Right ventricle myocardium inferior (tissue), 1 donor: ENCODE data around the gene PCCB. TPM values are rescaled to one million over a fixed set of nuclear protein-coding genes. Genes with fewer than 3 reads are reported as not detected.
"Not testable (repeated sequence)": the region's sequence is repeated elsewhere in the genome, so short reads cannot be mapped to it uniquely, and the experiment has no call there.

Source experiments
- ATAC-seq: fragments of 200-7000 bp; cut with Tn5 transposase; one replicate; pipeline ENCODE4 v1.9.1; 2020; ENCODE audit warnings: mild to moderate bottlenecking, moderate library complexity
- DNase-seq: peaks from one replicate; pipeline ENCODE4 v3.0.0; 2021; ENCODE audit errors: missing footprints
- intact Hi-C: fragments of 100-400 bp; cut with DNase I; formaldehyde crosslinking; loops from one replicate; pipeline ENCODE4 v1.11.0; 2022
- total RNA-seq: library from RNA; stranded (reverse); fragmentation: NEBNext Ultra II Directional; extraction: Animal tissue kit (Norgen Biotek cat#: 25700); gene quantifications from one replicate; pipeline ENCODE4 v1.2.1, GENCODE V29; 2021
- donor health status: DM: no; HTN: yes; CAD: no; lungs with severe emphysema.

PCCB gene
- total RNA-seq, 1 donor from 2014 or later: 98.6 TPM

GRCh38 chr3:136296960-136297359, 46.8 kb downstream of the PCCB start:
- ATAC-seq: no peak
- no peak for DNase-seq
- intact Hi-C loops: no loop called here

- no peak for DNase-seq
Measured at GRCh38 chr3:136297826-136298225, 47.7 kb downstream of the PCCB start.

GRCh38 chr3:136300444-136300843, 50.3 kb downstream of the PCCB start:
- no peak for ATAC-seq
- intact Hi-C loops: loop anchor here (5.0 kb wide), 1 partner anchor 288 kb away; no protein-coding TSS in a partner anchor
- no peak for DNase-seq

More at GRCh38 chr3:136297826-136298225, 47.7 kb downstream of the PCCB start:
- intact Hi-C loops: no loop called here
- ATAC-seq: no peak

- ATAC-seq (no peak), DNase-seq (no peak)
- intact Hi-C loops: no loop called here
Measured at GRCh38 chr3:136305879-136306278, 55.7 kb downstream of the PCCB start.

- ATAC-seq: no peak
Measured at GRCh38 chr3:136311261-136311660, 61.1 kb downstream of the PCCB start.

GRCh38 chr3:136311968-136312367, 61.8 kb downstream of the PCCB start:
- intact Hi-C loops: no loop called here
- no peak for DNase-seq
- ATAC-seq: no peak

More at GRCh38 chr3:136311261-136311660, 61.1 kb downstream of the PCCB start:
- DNase-seq: no peak
- intact Hi-C loops: no loop called here

GRCh38 chr3:136326316-136326715, 76.2 kb downstream of the PCCB start:
- ATAC-seq: no peak
- intact Hi-C loops: no loop called here
- DNase-seq: no peak

- DNase-seq: no peak
- no peak for ATAC-seq
- intact Hi-C loops: no loop called here
Measured at GRCh38 chr3:136327671-136328070, 77.5 kb downstream of the PCCB start.

- intact Hi-C loops: no loop called here
- ATAC-seq: no peak
- no peak for DNase-seq
Measured at GRCh38 chr3:136329593-136329992, 79.5 kb downstream of the PCCB start.

GRCh38 chr3:136330900-136331299, 80.8 kb downstream of the PCCB start:
- DNase-seq (no peak), ATAC-seq (no peak)
- intact Hi-C loops: no loop called here

GRCh38 chr3:136332302-136332701, 82.2 kb downstream of the PCCB start:
- no peak for DNase-seq
- intact Hi-C loops: no loop called here
- ATAC-seq: no peak

GRCh38 chr3:136332776-136333175, 82.6 kb downstream of the PCCB start:
- ATAC-seq: no peak
- DNase-seq: no peak
- intact Hi-C loops: no loop called here

GRCh38 chr3:136334209-136334608, 84.1 kb downstream of the PCCB start:
- DNase-seq: no peak

GRCh38 chr3:136334726-136335125, 84.6 kb downstream of the PCCB start:
- DNase-seq, intact Hi-C loops, ATAC-seq: not testable (repeated sequence)

More at GRCh38 chr3:136334209-136334608, 84.1 kb downstream of the PCCB start:
- ATAC-seq: no peak
- intact Hi-C loops: no loop called here

- intact Hi-C loops: no loop called here
Measured at GRCh38 chr3:136336329-136337100, 86.4 kb downstream of the PCCB start.

GRCh38 chr3:136343446-136343845, 93.3 kb downstream of the PCCB start:
- no peak for DNase-seq
- no peak for ATAC-seq
- intact Hi-C loops: no loop called here

More at GRCh38 chr3:136336329-136337100, 86.4 kb downstream of the PCCB start:
- DNase-seq (no peak), ATAC-seq (no peak)

- DNase-seq (peak; percentile 87), ATAC-seq (peak; percentile 81)
- intact Hi-C loops: no loop called here
Measured at GRCh38 chr3:136343873-136344555, 93.9 kb downstream of the PCCB start.

GRCh38 chr3:136346486-136346885, 96.3 kb downstream of the PCCB start:
- DNase-seq: no peak
- ATAC-seq: no peak
- intact Hi-C loops: no loop called here

GRCh38 chr3:136350132-136350531, 100.0 kb downstream of the PCCB start:
- peak; percentile 50 for ATAC-seq
- intact Hi-C loops: no loop called here
- DNase-seq: no peak

- no peak for ATAC-seq
- intact Hi-C loops: no loop called here
- DNase-seq: no peak
Measured at GRCh38 chr3:136350557-136350956, 100.4 kb downstream of the PCCB start.
